ENCODE data around the gene NAA16.

- no peak for TF ChIP-seq CTCF (IDR thresholded peaks at IDR 0.05; ENCODE audit: insufficient read depth, low read length)
- TF ChIP-seq POLR2AphosphoS5 (IDR thresholded peaks at IDR 0.05; ENCODE audit: low read depth) = no peak
- no peak for TF ChIP-seq GABPA (IDR thresholded peaks at IDR 0.05; ENCODE audit: low read depth)
- TF ChIP-seq REST (IDR thresholded peaks at IDR 0.05; ENCODE audit: insufficient replicate concordance, low read depth) = no peak
- no peak for TF ChIP-seq SPI1 (IDR thresholded peaks at IDR 0.05; ENCODE audit: borderline replicate concordance, low read depth)
Measured at GRCh38 chr13:41419206-41419605, 108.1 kb downstream of the NAA16 start.
